Fibroblast of skin of left quadriceps (primary cell): ENCODE data around the gene TPI1.

Source experiments
- DNase-seq, 2 experiments: peaks; one replicate each; pipeline ENCODE4 v3.0.0-alpha.2; 2013; ENCODE audit warnings: low read depth in 2 of 2

The TPI1 gene

DNA sequence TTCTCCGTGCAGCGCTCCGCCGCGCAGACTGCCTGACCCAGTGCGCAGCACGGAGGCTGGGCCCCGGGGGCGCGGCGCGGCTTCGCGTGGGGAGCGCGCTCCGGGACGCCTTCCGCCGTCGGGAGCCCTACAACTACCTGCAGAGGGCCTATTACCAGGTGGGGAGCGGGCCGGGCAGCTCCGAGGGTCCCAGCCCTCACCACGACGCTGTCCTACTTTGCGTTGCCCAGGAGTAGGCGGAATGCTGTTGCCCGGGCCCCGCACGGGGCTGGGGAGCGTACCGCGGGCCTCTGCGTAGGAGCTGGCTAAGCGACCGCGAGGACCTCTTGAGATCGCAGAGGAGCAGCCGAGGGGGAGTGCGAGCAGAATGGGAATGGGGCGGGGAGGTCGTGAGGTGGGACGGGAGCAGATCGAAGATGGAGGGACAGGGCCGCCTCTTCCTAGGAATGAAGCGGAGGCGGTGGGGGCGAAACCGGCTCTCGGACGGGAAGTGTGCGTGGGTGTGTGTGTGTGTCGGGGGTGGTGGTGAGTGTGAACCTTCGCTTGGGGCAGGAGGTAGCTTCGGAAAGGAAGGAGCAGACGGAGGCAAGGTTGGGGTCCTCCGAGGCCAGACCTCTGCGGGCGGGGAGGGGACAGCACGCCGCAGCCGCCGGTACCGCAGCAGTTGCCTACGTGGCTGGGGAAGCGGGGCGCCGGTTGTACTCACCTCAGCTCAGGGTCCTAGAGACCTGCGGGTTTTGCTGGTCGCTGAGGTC lies 38.4 kb upstream of the TPI1 start:
- no peak for DNase-seq

DNA sequence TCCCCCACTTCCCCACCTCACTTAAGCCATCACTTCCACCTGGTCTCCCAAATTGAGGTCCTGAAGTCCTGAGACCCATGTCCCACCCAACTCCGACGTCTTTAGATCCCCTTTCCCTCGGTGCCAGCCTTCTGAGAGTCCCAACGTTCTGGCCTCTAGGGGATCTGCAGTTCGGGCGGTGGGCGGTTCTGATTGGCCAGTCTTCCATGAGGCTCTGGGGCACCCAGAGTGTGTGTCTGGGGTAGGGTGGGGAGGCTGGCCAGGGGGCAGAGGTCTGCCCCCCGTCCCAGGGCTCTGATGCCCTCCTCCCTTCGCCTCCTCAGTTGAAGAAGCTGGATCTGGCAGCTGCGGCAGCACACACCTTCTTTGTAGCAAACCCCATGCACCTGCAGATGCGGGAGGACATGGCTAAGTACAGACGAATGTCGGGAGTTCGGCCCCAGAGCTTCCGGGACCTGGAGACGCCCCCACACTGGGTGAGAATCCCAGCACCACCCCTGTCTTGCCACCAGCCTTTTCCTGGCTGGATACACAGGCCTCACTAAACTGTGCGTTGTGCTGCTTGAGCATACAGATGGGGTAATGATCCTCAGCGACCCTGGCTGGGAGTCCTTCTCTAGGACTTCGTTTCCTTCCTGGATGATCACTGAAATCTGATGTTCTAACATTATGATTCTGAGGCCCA lies 37.7 kb upstream of the TPI1 start:
- no peak for DNase-seq

GRCh38 chr12:6830286-6830890 lies 36.9 kb upstream of the TPI1 start:
- DNase-seq, result no peak

DNA sequence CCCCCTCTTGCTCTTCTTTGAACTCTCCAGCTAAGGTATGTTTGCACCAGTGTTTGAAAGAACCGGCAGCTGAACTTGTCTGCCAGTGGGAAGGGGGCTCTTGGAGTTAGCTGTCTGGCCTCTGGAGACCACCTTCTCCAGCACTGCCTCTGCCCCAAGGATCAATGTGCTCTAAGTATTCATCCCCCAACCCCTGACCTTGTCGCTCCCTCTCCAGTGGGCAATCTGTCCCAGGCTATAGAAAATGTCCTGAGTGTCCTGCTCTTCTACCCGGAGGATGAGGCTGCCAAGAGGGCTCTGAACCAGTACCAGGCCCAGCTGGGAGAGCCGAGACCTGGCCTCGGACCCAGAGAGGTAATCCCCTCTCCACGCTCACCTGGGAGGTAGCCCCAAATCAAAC lies 36.3 kb upstream of the TPI1 start:
- no peak for DNase-seq

DNA sequence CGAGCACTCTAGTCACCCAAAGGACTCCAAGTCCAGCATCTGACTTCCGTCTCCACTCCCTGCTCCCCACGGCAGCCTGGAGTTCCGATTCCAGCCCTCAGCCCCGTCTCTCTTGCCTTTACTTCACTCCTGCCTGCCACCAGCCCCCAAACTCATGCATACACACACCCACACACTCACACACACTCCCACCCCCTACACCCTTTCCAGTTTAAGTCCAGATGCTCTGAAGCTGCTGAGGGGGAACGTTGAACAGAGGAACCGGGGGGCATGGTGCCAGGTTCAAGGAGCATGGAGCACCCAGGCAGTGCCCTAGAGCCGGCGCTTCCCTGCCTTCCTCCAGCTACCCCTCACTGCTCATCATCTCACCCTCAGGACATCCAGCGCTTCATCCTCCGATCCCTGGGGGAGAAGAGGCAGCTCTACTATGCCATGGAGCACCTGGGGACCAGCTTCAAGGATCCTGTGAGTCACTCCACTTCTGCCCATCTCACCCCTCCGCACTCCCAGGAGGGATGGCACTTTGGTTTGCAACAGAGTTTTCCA lies 35.8 kb upstream of the TPI1 start:
- DNase-seq, result no peak

DNA sequence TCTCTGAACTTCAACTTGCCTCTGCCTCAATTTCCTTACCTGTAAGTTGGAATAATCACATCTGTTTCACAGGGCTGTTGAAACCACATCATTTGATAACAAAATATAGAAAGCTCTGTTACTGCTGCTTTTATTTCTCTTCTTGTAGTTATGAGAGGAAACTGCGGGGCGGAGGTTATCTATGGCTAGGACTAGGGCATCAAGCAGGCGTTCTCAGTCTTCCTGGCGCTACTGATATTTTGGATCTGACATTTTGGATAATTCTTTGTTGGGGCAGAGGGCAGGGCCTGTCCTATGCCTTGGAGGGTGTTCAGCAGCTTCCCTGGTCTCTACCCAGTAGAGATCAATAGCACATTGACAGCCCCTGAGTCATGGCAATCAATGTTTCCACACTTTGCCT lies 35.2 kb upstream of the TPI1 start:
- no peak for DNase-seq

DNA sequence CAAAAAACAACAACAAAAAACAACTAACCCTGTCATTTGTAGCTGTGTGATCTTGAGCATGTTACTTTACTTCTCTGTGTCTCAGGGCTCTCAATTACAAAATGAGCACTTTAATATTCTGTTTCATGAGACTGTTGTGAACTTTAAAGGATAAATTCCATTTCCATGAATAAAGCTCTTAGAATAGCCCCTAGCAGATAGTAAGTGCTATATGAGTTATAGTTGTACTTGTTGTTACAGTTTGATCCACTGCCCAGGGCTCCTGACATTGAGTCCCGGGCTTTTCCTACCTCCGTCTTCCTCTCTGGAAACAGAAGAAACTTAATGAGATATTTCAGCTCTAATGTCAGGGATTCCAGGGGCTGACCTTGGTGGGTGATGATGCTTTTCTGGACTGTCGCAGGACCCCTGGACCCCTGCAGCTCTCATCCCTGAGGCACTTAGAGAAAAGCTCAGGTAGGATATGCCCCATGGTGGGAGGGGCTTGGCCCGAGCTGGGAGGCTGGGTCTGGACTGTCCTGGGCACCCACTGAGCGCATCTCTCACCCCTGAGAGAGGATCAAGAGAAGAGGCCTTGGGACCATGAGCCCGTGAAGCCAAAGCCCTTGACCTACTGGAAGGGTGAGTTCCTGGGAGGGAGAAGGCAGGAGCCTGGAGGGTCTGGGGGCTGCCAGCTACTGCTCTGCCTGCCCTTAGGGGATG lies 34.0 kb upstream of the TPI1 start:
- no peak for DNase-seq

- no peak for DNase-seq
Observed at GRCh38 chr12:6834254-6834653, 33.1 kb upstream of the TPI1 start.

- no peak for DNase-seq
Observed at GRCh38 chr12:6834873-6835272, 32.5 kb upstream of the TPI1 start.

GRCh38 chr12:6836851-6837250 lies 30.5 kb upstream of the TPI1 start:
- no peak for DNase-seq

GRCh38 chr12:6837370-6838060 lies 29.8 kb upstream of the TPI1 start:
- DNase-seq, result no peak

DNA sequence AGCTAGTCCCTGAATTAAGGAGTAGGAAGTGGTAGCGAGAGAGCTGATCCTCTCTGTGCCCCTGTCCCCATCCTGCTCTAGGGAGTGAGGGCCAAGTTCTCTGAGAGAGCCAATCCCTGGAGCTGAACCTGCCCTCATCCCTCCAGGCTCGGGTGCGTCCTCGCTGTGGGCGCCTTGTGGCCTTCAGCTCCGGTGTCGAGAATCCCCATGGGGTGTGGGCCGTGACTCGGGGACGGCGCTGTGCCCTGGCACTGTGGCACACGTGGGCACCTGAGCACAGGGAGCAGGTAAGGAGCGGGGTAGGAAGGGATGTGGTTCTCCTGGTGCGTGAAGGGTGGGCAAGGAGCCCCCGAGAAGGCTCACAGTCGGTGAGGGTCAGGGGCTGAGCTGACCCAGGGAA lies 28.5 kb upstream of the TPI1 start:
- DNase-seq, result no peak

DNA sequence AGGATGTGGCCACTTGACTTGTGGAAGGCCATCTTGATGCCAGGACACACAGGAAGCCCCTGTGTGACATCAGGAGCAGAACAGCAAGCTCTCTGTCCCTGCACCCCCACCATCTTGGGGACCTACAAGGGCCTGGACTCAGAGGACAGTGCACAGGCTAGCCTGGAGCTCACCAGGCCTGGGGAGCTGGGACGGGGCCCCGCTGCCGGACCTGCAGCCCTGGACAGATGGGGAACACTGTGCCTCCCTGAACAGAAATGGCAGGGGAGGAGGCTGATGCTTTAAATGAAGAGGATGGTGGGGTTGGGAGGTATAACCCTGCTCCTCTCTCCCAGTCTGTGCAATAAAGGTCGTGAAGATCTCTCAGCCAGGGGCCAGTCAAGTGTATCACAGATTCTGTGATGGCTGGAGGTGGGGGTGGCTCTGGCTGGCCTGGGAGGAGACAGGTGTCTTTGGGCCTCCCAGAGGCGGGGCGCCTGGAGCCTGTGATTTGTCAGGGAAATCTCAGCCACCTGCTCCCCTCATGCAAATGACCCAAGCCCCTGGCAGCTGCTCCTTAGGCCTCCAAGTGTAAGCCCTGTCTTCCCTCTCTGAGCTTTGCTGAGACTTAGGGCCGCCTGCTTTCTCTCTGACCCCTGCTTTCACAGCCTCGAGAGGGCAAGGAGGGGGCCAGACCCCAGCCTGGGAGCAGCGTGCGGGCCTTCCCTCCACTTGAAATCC lies 27.7 kb upstream of the TPI1 start:
- no peak for DNase-seq

GRCh38 chr12:6840330-6840729 lies 27.0 kb upstream of the TPI1 start:
- no peak for DNase-seq

- DNase-seq, result no peak
Observed at GRCh38 chr12:6840761-6841515, 26.4 kb upstream of the TPI1 start, which contains the start of gene GNB3. Gene GNB3, plus strand, starts transcription at chr12:6840925. Its CDS starts 363 bp downstream, at chr12:6841288.

GRCh38 chr12:6842075-6842474 lies 25.3 kb upstream of the TPI1 start:
- no peak for DNase-seq

DNA sequence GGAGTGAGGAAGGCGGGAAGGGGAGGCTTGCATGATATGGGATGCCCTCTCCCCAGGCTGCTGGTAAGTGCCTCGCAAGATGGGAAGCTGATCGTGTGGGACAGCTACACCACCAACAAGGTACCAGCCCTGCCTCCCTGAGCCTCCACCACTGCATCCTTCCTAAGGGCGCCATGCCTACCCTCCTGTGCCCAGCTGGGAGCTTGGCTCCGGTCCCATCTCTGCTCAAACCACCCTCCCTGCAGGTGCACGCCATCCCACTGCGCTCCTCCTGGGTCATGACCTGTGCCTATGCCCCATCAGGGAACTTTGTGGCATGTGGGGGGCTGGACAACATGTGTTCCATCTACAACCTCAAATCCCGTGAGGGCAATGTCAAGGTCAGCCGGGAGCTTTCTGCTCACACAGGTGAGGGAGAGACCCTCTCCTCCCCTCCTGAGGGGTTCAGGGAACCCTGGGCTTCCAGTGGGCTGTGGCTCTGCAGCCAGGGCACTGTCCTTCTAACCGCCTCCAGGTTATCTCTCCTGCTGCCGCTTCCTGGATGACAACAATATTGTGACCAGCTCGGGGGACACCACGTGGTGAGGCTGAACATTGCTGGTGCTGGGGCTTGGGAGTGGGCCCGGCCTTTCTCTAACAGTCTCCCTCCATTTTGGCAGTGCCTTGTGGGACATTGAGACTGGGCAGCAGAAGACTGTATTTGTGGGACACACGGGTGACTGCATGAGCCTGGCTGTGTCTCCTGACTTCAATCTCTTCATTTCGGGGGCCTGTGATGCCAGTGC lies 24.0 kb upstream of the TPI1 start:
- DNase-seq, result no peak

GRCh38 chr12:6845395-6845794 lies 21.9 kb upstream of the TPI1 start:
- no peak for DNase-seq

GRCh38 chr12:6846316-6846869 lies 20.9 kb upstream of the TPI1 start:
- DNase-seq, result no peak
